Fibroblast of pulmonary artery (primary cell): ENCODE measurements around the gene TMEM182.

Experiments used
- DNase-seq: peaks from one replicate; pipeline ENCODE4 v3.0.0-alpha.2; 2010; ENCODE audit warnings: low read depth
- H3K4me3 ChIP-seq: replicated peaks from 2 replicates; pipeline ENCODE4 v1.5.1; 2011; ENCODE audit warnings: low read depth, mild to moderate bottlenecking, control low read depth, low read length, moderate library complexity
- CTCF ChIP-seq: IDR thresholded peaks from 2 replicates; pipeline ENCODE4 v1.5.1; 2011; ENCODE audit warnings: mild to moderate bottlenecking, control low read depth, low read length, inconsistent platforms; ENCODE audit errors: missing control alignments

Gene TMEM182

DNA sequence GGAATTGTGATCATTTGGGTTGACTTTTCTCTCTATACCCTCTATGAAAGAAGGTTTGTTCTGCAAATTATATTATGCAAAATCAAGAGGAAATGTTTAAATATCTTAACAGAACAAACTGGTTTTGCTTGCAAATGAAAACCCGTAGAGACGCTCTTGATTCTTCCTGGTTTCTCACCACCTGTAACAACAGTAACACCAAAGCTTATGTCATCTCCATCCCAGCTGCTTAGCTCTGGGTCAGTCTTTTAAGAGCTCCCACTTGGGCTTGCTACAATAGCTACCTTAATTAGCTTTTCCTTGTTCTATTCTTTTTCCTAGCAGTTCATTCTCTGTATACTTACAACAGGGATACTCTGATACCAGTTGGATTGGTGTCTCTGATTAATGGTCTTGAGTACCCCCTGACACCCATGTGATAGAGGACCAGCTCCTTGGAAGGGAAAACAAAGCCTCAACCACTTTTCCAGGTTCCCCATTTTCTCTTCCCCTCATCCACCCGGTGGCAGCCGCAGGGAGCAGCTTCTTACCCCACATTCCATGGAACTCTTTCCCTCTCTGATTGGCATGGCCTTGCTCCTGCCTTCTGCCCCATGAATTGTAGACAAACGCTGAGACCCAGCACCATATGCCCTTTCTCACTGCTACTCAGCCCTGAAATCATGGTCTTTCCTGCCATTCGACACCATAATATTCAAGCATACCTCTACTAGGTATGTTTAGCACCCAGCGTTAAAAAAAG, 27.7 kb downstream of the TMEM182 start:
- no peak for DNase-seq
- no peak overlapping the region for H3K4me3 ChIP-seq
- no peak for TF ChIP-seq CTCF

DNA sequence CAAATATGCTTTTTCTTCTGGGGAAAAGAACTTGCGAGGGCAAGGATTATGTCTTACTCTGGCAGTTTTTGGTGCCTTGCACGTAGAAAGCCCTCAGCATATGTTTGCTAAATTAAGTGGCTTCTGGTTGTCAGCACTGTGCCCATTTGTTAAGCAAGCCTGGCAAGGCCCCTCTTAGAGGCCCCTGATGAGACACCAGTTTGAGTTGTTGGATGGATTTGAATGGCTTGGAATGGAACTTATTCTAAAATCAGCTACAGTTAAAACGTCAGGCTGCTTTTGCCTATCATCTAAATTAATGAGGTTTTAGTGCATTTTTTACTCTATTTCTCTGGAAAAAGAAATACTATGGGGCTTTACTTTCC, 28.2 kb downstream of the TMEM182 start:
- no peak overlapping the region for H3K4me3 ChIP-seq
- DNase-seq = no peak
- TF ChIP-seq CTCF = no peak

GRCh38 chr2:102792568-102793208, 30.9 kb downstream of the TMEM182 start:
- TF ChIP-seq CTCF = no peak
- no peak overlapping the region for H3K4me3 ChIP-seq
- DNase-seq = no peak

DNA sequence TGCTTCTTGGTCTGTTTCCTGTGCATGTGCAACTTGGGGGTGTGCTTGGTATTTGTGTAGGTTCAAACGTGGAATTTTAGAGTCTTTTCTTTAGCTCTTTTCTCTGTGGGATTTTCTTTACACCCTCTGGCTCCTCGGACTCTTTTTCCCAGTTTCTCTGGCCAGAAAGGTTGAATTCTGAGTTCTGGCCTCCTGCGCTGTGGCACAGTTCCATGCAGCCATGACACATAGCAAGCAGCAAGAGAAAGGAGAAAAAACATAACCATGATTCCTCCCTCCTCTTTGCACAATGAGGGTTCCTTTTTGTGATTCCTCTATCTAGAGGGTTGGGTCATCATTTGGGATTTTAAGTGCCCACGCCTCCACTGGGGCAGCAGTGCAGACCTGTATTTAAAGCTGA, 33.8 kb downstream of the TMEM182 start:
- DNase-seq = no peak
- H3K4me3 ChIP-seq = no peak overlapping the region

GRCh38 chr2:102796337-102796736, 34.5 kb downstream of the TMEM182 start:
- TF ChIP-seq CTCF = no peak
- no peak for DNase-seq

More for the DNA sequence above, 33.8 kb downstream of the TMEM182 start:
- no peak for TF ChIP-seq CTCF

DNA sequence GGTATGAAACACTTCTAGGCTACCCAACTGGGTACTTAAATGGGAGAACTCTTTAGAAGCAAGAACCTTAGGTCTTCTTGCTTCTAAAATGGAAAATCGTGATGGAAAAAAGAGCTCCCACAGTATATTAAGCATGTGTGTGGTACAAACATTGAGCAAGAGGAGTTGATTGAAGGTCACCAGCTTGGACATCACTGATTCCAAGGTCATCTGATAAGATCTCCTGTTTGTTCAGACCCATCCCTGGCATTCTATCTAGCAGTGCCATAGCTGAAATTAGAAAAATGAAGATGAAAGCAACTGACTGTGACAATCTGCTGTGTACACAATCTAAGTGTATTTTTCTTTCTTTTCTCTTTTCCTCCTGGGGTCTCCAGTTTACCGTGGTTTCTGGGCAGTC, 35.7 kb downstream of the TMEM182 start:
- TF ChIP-seq CTCF = no peak
- no peak for DNase-seq
- H3K4me3 ChIP-seq = no peak overlapping the region

More at GRCh38 chr2:102796337-102796736, 34.5 kb downstream of the TMEM182 start:
- no peak overlapping the region for H3K4me3 ChIP-seq
